Panc1 (cell line): ENCODE results near the gene SLC48A1. TPM values are rescaled to one million over a fixed set of nuclear protein-coding genes. Genes with fewer than 3 reads are reported as not detected.

Experiments used
- ATAC-seq: fragments of 200-7000 bp; cut with Tn5 transposase; 2 replicates; pipeline ENCODE4 v1.9.1; 2020; ENCODE audit warnings: mild to moderate bottlenecking, moderate library complexity
- BruUV-seq: library from RNA; stranded (reverse); fragments of 400-500 nt; replicated peaks from 2 replicates; lab custom pipeline; 2021; lab: Mats Ljungman, UMichigan
- CTCF ChIA-PET: fragments of 300-600 bp; sonication (Branson Sonifier 250); formaldehyde crosslinking; loops from one replicate; lab custom pipeline; 2022; ENCODE audit warnings: antibody characterized with exemption; lab: Charles Lee
- POLR2A ChIA-PET: fragments of 300-600 bp; sonication (Branson Sonifier 250); formaldehyde crosslinking; loops from one replicate; lab custom pipeline; 2022; ENCODE audit warnings: antibody characterized with exemption; lab: Charles Lee
- DNase-seq: peaks from one replicate; pipeline ENCODE4 v3.0.0-alpha.2; 2010; ENCODE audit warnings: low read depth, low spot score
- H3K27ac ChIP-seq: 2 replicates; pipeline ENCODE4 v1.5.1; 2011; ENCODE audit warnings: mild to moderate bottlenecking, low read length, inconsistent platforms
- H3K27me3 ChIP-seq: fragments of 200-500 bp; sonication (Bioruptor generic); 2 replicates; pipeline ENCODE4 v1.6.0; 2014; ENCODE audit warnings: low read length, inconsistent platforms; ENCODE audit not compliant: control insufficient read depth, insufficient read depth
- H3K36me3 ChIP-seq: fragments of 200-500 bp; sonication (Bioruptor generic); 2 replicates; pipeline ENCODE4 v1.5.1; 2014; ENCODE audit warnings: inconsistent platforms, mild to moderate bottlenecking, low read length, moderate library complexity; ENCODE audit not compliant: control insufficient read depth, insufficient read depth
- H3K4me1 ChIP-seq: 2 replicates; pipeline ENCODE4 v1.5.1; 2011; ENCODE audit warnings: inconsistent platforms, mild to moderate bottlenecking, low read length, moderate library complexity; ENCODE audit not compliant: control insufficient read depth, insufficient read depth
- H3K4me3 ChIP-seq, 2 experiments: 2 replicates each; pipeline ENCODE4 v1.5.1; 2011 to 2012; ENCODE audit warnings: low read depth in 2 of 2, low read length in 2 of 2, mild to moderate bottlenecking in 2 of 2, inconsistent platforms in 1 of 2, moderate library complexity in 1 of 2
- H3K9me3 ChIP-seq: fragments of 200-500 bp; sonication (Bioruptor generic); 2 replicates; pipeline ENCODE4 v1.5.1; 2014; ENCODE audit warnings: low read depth, mild to moderate bottlenecking, inconsistent platforms, low read length, moderate library complexity; ENCODE audit not compliant: control insufficient read depth, insufficient read depth
- CTCF ChIP-seq: fragments of 450-650 bp; IDR thresholded peaks from 2 replicates; pipeline ENCODE4 v1.5.1; 2017; ENCODE audit warnings: mild to moderate bottlenecking
- POLR2AphosphoS5 ChIP-seq: IDR thresholded peaks from 2 replicates; pipeline ENCODE4 v1.6.1; 2012; ENCODE audit warnings: mild to moderate bottlenecking, low read depth, low read length, moderate library complexity
- REST ChIP-seq, 2 experiments: IDR thresholded peaks; 2 replicates each; pipeline ENCODE4 v1.6.1; 2011 to 2012; ENCODE audit warnings: low read depth in 2 of 2, control low read depth in 1 of 2, low read length in 1 of 2, mild to moderate bottlenecking in 1 of 2, moderate library complexity in 1 of 2; ENCODE audit not compliant: insufficient read depth in 1 of 2
- SIN3A ChIP-seq: IDR thresholded peaks from 2 replicates; pipeline ENCODE4 v1.6.1; 2012; ENCODE audit warnings: low read depth, mild to moderate bottlenecking, low read length, moderate library complexity, borderline replicate concordance; ENCODE audit not compliant: insufficient read depth
- TCF7L2 ChIP-seq: IDR thresholded peaks from 2 replicates; pipeline ENCODE4 v1.6.1; 2011; ENCODE audit warnings: mild to moderate bottlenecking, low read depth, low read length, inconsistent platforms
- in situ Hi-C: cut with HindIII; loops from 2 replicates; pipeline ENCODE4 v1.10.0; 2016; ENCODE audit warnings: low sequenced_read_pairs, low pct_unique_long_range_greater_than_20kb
- intact Hi-C: fragments of 100-400 bp; cut with micrococcal nuclease; formaldehyde crosslinking; loops from one replicate; pipeline ENCODE4 v1.10.0; 2022; ENCODE audit not compliant: unreplicated experiment
- total RNA-seq: library from RNA; stranded (reverse); gene quantifications from one replicate; pipeline ENCODE4 v1.2.1, GENCODE V29; 2021; ENCODE audit not compliant: unreplicated experiment

SLC48A1 gene
- total RNA-seq, 1 experiment from 2014 or later, result 32.0 TPM

GRCh38 chr12:47725893-47726292, 47.1 kb upstream of the SLC48A1 start:
- no peak overlapping the region for H3K4me3 ChIP-seq
- H3K36me3 ChIP-seq, result no peaks in the 10 kb centered on the region
- intact Hi-C loops, result no loop called here
- no TSS peak for BruUV-seq
- H3K4me1 ChIP-seq, result no peaks in the 10 kb centered on the region
- TF ChIP-seq TCF7L2, result no peak
- no peak for TF ChIP-seq SIN3A
- TF ChIP-seq POLR2AphosphoS5, result no peak
- TF ChIP-seq REST (IDR thresholded peaks at IDR 0.05; ENCODE audit: insufficient read depth in 1 of 2, low read depth in 2 of 2, low read length in 1 of 2), result no peak
- no peak for TF ChIP-seq CTCF
- no peak overlapping the region for H3K27ac ChIP-seq
- DNase-seq (no peak), ATAC-seq (no peak)
- in situ Hi-C loops, result no loop called here
- ChIA-PET CTCF (interaction anchor here (0.7 to 1.2 kb wide), 2 partner anchors 17 to 112 kb away, joined by 3 read pairs; no protein-coding TSS in a partner anchor), POLR2A (interaction anchor here (0.6 kb wide), 1 partner anchor 48 kb away, joined by 3 read pairs; no protein-coding TSS in a partner anchor)
- no peaks in the 10 kb centered on the region for H3K9me3 ChIP-seq
- no peaks in the 10 kb centered on the region for H3K27me3 ChIP-seq

- ATAC-seq, result no peak
- H3K9me3 ChIP-seq, result no peaks in the 10 kb centered on the region
- BruUV-seq, result no TSS peak
- intact Hi-C loops, result no loop called here
- no peak for TF ChIP-seq POLR2AphosphoS5
- no peak for TF ChIP-seq TCF7L2
- TF ChIP-seq REST (IDR thresholded peaks at IDR 0.05; ENCODE audit: insufficient read depth in 1 of 2, low read depth in 2 of 2, low read length in 1 of 2), result no peak
- no peak for TF ChIP-seq SIN3A
- no peak for TF ChIP-seq CTCF
- no peaks in the 10 kb centered on the region for H3K27me3 ChIP-seq
- no peaks in the 10 kb centered on the region for H3K36me3 ChIP-seq
- CTCF ChIA-PET, result no interaction called here
- POLR2A ChIA-PET, result no interaction called here
- no peaks in the 10 kb centered on the region for H3K4me1 ChIP-seq
- no peak overlapping the region for H3K27ac ChIP-seq
- H3K4me3 ChIP-seq, result no peak overlapping the region
- no peak for DNase-seq
- in situ Hi-C loops, result no loop called here
Measured at GRCh38 chr12:47729233-47729632, 43.8 kb upstream of the SLC48A1 start.
